K562 (cell line): ENCODE results near the gene RAD54L. TPM values are rescaled to one million over a fixed set of nuclear protein-coding genes. Genes with fewer than 3 reads are reported as not detected.

Experiments used
- BRD4 ChIP-seq: fragments of 200-600 bp; sonication (generic); IDR thresholded peaks from 2 replicates; pipeline ENCODE4 v1.6.1; 2017; ENCODE audit warnings: inconsistent platforms
- CEBPB ChIP-seq: fragments of 450-650 bp; IDR thresholded peaks from 2 replicates; pipeline ENCODE4 v1.6.1; 2016; ENCODE audit warnings: missing genetic modification characterization, missing compliant biosample characterization
- CREB3L1 ChIP-seq: fragments of 450-650 bp; IDR thresholded peaks from 2 replicates; pipeline ENCODE4 v1.6.1; 2014; ENCODE audit warnings: low read depth, mild to moderate bottlenecking, moderate library complexity, borderline replicate concordance
- FIP1L1 ChIP-seq: fragments of 200-400 bp; formaldehyde crosslinking; IDR thresholded peaks from 2 replicates; pipeline ENCODE4 v1.6.1; 2018; ENCODE audit warnings: mild to moderate bottlenecking, low read depth, low read length; ENCODE audit not compliant: poor library complexity, severe bottlenecking
- FOXP1 ChIP-seq: sonication (generic); formaldehyde crosslinking; IDR thresholded peaks from 2 replicates; pipeline ENCODE4 v1.8.0; 2022; ENCODE audit warnings: mild to moderate bottlenecking, missing genetic modification reagents
- FUS ChIP-seq: fragments of 200-400 bp; formaldehyde crosslinking; optimal IDR thresholded peaks from 2 replicates; pipeline ENCODE3; 2017; ENCODE audit warnings: low read depth, low read length
- HSF4 ChIP-seq: fragments of 250-450 bp; sonication (Bioruptor Pico); IDR thresholded peaks from 2 replicates; pipeline ENCODE4 v2.1.2; 2022; ENCODE audit warnings: mild to moderate bottlenecking, moderate library complexity, borderline replicate concordance
- KAT8 ChIP-seq: fragments of 450-650 bp; IDR thresholded peaks from 2 replicates; pipeline ENCODE4 v1.6.1; 2016; ENCODE audit warnings: low read depth, mild to moderate bottlenecking
- KDM5B ChIP-seq: fragments of 200-600 bp; sonication (generic); IDR thresholded peaks from 2 replicates; pipeline ENCODE4 v1.6.1; 2012; ENCODE audit warnings: low read depth, mild to moderate bottlenecking, moderate library complexity, low read length, control low read depth, inconsistent platforms; ENCODE audit not compliant: insufficient replicate concordance
- L3MBTL2 ChIP-seq: fragments of 450-650 bp; IDR thresholded peaks from 2 replicates; pipeline ENCODE4 v1.6.1; 2016; ENCODE audit warnings: mild to moderate bottlenecking, moderate library complexity
- MAZ ChIP-seq, 2 experiments: fragments of 450-650 bp in 1 of 2; sonication (generic) in 1 of 2; formaldehyde crosslinking; IDR thresholded peaks in 1 of 2; conservative IDR thresholded peaks in 1 of 2; 2 replicates each; pipeline versions ENCODE4 v1.4.0 to v1.5.0; 2020; ENCODE audit warnings: mild to moderate bottlenecking in 1 of 2, missing genetic modification reagents in 1 of 2
- MCM3 ChIP-seq: fragments of 450-650 bp; IDR thresholded peaks from 2 replicates; pipeline ENCODE4 v1.6.1; 2016
- NKRF ChIP-seq: fragments of 450-650 bp; IDR thresholded peaks from 2 replicates; pipeline ENCODE4 v1.6.1; 2016; ENCODE audit warnings: borderline replicate concordance
- NRF1 ChIP-seq, 2 experiments: fragments of 450-650 bp; IDR thresholded peaks in 1 of 2; conservative IDR thresholded peaks in 1 of 2; 2 replicates each; pipeline ENCODE4 v1.6.1; 2014; ENCODE audit warnings: mild to moderate bottlenecking in 2 of 2
- RCOR1 ChIP-seq, 2 experiments: IDR thresholded peaks; 2 replicates each; pipeline ENCODE4 v1.6.1; 2012; ENCODE audit warnings: low read depth in 2 of 2, low read length in 2 of 2, borderline replicate concordance in 1 of 2, improper control_type of control experiment in 1 of 2
- SIRT6 ChIP-seq: IDR thresholded peaks from one replicate; pipeline ENCODE4 v1.6.1; 2012; ENCODE audit warnings: low read depth, mild to moderate bottlenecking, control low read depth, inconsistent platforms, low read length, moderate library complexity
- XRCC5 ChIP-seq: fragments of 200-400 bp; formaldehyde crosslinking; IDR thresholded peaks from 2 replicates; pipeline ENCODE4 v1.6.1; 2017; ENCODE audit warnings: low read depth, mild to moderate bottlenecking, low read length
- YY1 ChIP-seq, 3 experiments: IDR thresholded peaks; 2 replicates each; pipeline ENCODE4 v1.6.1; 2011; ENCODE audit warnings: low read length in 2 of 3, mild to moderate bottlenecking in 2 of 3, moderate library complexity in 2 of 3, borderline replicate concordance in 1 of 3, control low read depth in 1 of 3, low read depth in 1 of 3; ENCODE audit not compliant: insufficient read depth in 3 of 3, insufficient replicate concordance in 2 of 3, control insufficient read depth in 1 of 3, insufficient read length in 1 of 3; ENCODE audit errors: extremely low read depth in 1 of 3
- ZBTB9 ChIP-seq: fragments of 450-650 bp; formaldehyde crosslinking; IDR thresholded peaks from 2 replicates; pipeline ENCODE4 v1.4.0; 2020; ENCODE audit warnings: mild to moderate bottlenecking, moderate library complexity
- ZC3H4 ChIP-seq: sonication (generic); formaldehyde crosslinking; IDR thresholded peaks from 2 replicates; pipeline ENCODE4 v1.9.0; 2021; ENCODE audit warnings: missing genetic modification reagents, borderline replicate concordance
- ZNF280B ChIP-seq: fragments of 250-450 bp; sonication (Bioruptor Pico); IDR thresholded peaks from 2 replicates; pipeline ENCODE4 v1.5.1; 2021; ENCODE audit warnings: mild to moderate bottlenecking
- polyA plus RNA-seq, 8 experiments: library from polyadenylated mRNA; depleted of rRNA in 4 of 8; stranded (reverse) in 5 of 8; unstranded in 3 of 8; fragments of >200 nt; fragmentation: Nextera tagmentation in 2 of 8; fragmentation: Illumina TruSeq in 1 of 8; extraction: Ambion mirVana in 2 of 8; extraction: Trizol in 1 of 8; gene quantifications; 2 replicates each; pipeline versions ENCODE4 v1.2.1 to v1.2.3, GENCODE V29; 2011 to 2014; ENCODE audit warnings: inconsistent platforms in 1 of 8, missing spikeins in 1 of 8
- total RNA-seq, 7 experiments: library from RNA; depleted of rRNA in 6 of 7; stranded (reverse); fragments of >200 nt in 6 of 7; fragmentation: Illumina TruSeq in 2 of 7; extraction: Trizol in 2 of 7; gene quantifications; 2 replicates each; pipeline versions ENCODE4 v1.2.1 to v1.2.3, GENCODE V29; 2011 to 2021; ENCODE audit warnings: low replicate concordance in 1 of 7

The RAD54L gene
- total and polyA plus RNA-seq, 9 of the 15 experiments (the other 6 are each of a cell fraction or from before 2014, with no cell fraction given), result 17.9 to 92.3 (median 37.5) TPM

GRCh38 chr1:46248122-46248920 lies 758 bp downstream of the RAD54L start (continued):
- peak; percentile 2 for TF ChIP-seq KDM5B
- TF ChIP-seq FUS, result no peak
- no peak for TF ChIP-seq HSF4 (CRISPR knock-in tag)
- no peak for TF ChIP-seq BRD4
- TF ChIP-seq NRF1 (conservative IDR thresholded peaks at IDR 0.05 in 1 of 2, IDR thresholded peaks at IDR 0.05 in 1 of 2), result no peak
- TF ChIP-seq CREB3L1, result no peak
- no peak for TF ChIP-seq XRCC5
- no peak for TF ChIP-seq ZNF280B
- TF ChIP-seq SIRT6, result no peak
- TF ChIP-seq ZC3H4 (CRISPR knock-in tag), result no peak; the same call in 1 of the 2 replicates
- TF ChIP-seq CEBPB (tag), result no peak
- TF ChIP-seq KAT8, result no peak
- no peak for TF ChIP-seq FOXP1 (CRISPR knock-in tag)
- no peak for TF ChIP-seq L3MBTL2
- no peak for TF ChIP-seq NKRF
- TF ChIP-seq FIP1L1, result no peak
- peak in 1 of 3 experiments; percentile 31 for TF ChIP-seq YY1 (IDR thresholded peaks at IDR 0.05; ENCODE audit: borderline replicate concordance in 1 of 3, control insufficient read depth in 1 of 3, extremely low read depth in 1 of 3, insufficient read depth in 3 of 3, insufficient read length in 1 of 3, insufficient replicate concordance in 2 of 3, low read depth in 1 of 3, low read length in 2 of 3)
- TF ChIP-seq RCOR1 (IDR thresholded peaks at IDR 0.05; ENCODE audit: borderline replicate concordance in 1 of 2, low read depth in 2 of 2, low read length in 2 of 2), result peak in 1 of 2 experiments; percentile 25; a peak in 2 of 4 replicates
- no peak for TF ChIP-seq MCM3
- no peak for TF ChIP-seq ZBTB9 (CRISPR knock-in tag)
- no peak for TF ChIP-seq MAZ (CRISPR knock-in tag; conservative IDR thresholded peaks at IDR 0.05 in 1 of 2, IDR thresholded peaks at IDR 0.05 in 1 of 2)
